HG02885 (cell line): ENCODE measurements around the gene TEX54.
"Not testable (repeated sequence)": the region's sequence is repeated elsewhere in the genome, so short reads cannot be mapped to it uniquely, and the experiment has no call there.

Experiments used
- ATAC-seq: cut with Tn5 transposase; IDR thresholded peaks from one replicate; pipeline ENCODE4 v1.9.1; 2021; ENCODE audit warnings: mild to moderate bottlenecking; ENCODE audit not compliant: unreplicated experiment, poor library complexity

Gene TEX54

GRCh38 chr11:62832336-62833234 lies at the start of gene TEX54:
Gene TEX54, minus strand, starts transcription at chr11:62832841.
- peak; percentile 12 for ATAC-seq

- ATAC-seq, result no peak
These were observed 49.7 kb upstream of the TEX54 start for GRCh38 chr11:62882431-62882749.

GRCh38 chr11:62881579-62882430 lies 49.2 kb upstream of the TEX54 start:
- peak; percentile 54 for ATAC-seq

GRCh38 chr11:62880803-62881578 lies 48.4 kb upstream of the TEX54 start, which contains the start of gene SLC3A2:
Gene SLC3A2, plus strand, starts transcription at chr11:62880896. Its CDS starts 128 bp downstream, at chr11:62881024.
- peak; percentile 77 for ATAC-seq

- ATAC-seq, result peak; percentile 33
These were observed 47.7 kb upstream of the TEX54 start for GRCh38 chr11:62880231-62880802.

- ATAC-seq, result no peak
These were observed 46.8 kb upstream of the TEX54 start for GRCh38 chr11:62879235-62879978.

GRCh38 chr11:62876712-62877111 lies 44.1 kb upstream of the TEX54 start:
- ATAC-seq, result no peak

GRCh38 chr11:62875698-62876478 lies 43.2 kb upstream of the TEX54 start:
- no peak for ATAC-seq

- ATAC-seq, result no peak
These were observed 42.2 kb upstream of the TEX54 start for GRCh38 chr11:62874851-62875250.

GRCh38 chr11:62865635-62866034 lies 33.0 kb upstream of the TEX54 start:
- ATAC-seq, result no peak

- ATAC-seq, result no peak
These were observed 31.2 kb upstream of the TEX54 start for GRCh38 chr11:62863687-62864335.

GRCh38 chr11:62861564-62862192 lies 29.0 kb upstream of the TEX54 start:
- not testable (repeated sequence) for ATAC-seq

GRCh38 chr11:62860835-62861563 lies 28.4 kb upstream of the TEX54 start:
- ATAC-seq, result peak; percentile 50

GRCh38 chr11:62859281-62859703 lies 26.7 kb upstream of the TEX54 start:
- not testable (repeated sequence) for ATAC-seq

- no peak for ATAC-seq
These were observed 25.6 kb upstream of the TEX54 start for GRCh38 chr11:62858201-62858600.

- ATAC-seq, result no peak
These were observed 24.9 kb upstream of the TEX54 start for GRCh38 chr11:62857541-62857982.

GRCh38 chr11:62856333-62856895 lies 23.8 kb upstream of the TEX54 start:
- no peak for ATAC-seq
